Kidney (tissue), 14 donors: ENCODE results near the gene MRC2. TPM values are rescaled to one million over a fixed set of nuclear protein-coding genes. Genes with fewer than 3 reads are reported as not detected.

ENCODE experiments used
- DNase-seq, 5 donors: peaks; one replicate each; pipeline ENCODE4 v3.0.0-alpha.2; 2013 to 2020
- FAIRE-seq: peaks from 2 replicates; lab custom pipeline; 2012; peaks lifted over from hg19 to GRCh38; lab: Jason Lieb, UNC
- H3K27ac ChIP-seq, 2 donors: one replicate each; pipeline ENCODE4 v1.7.0; 2013; ENCODE audit warnings: low read depth in 2 of 2, low read length in 2 of 2, inconsistent platforms in 1 of 2
- H3K27me3 ChIP-seq: one replicate; pipeline ENCODE4 v1.7.1; 2013; ENCODE audit warnings: low read length, inconsistent platforms; ENCODE audit not compliant: control insufficient read depth, insufficient read depth
- H3K36me3 ChIP-seq, 3 donors: one replicate each; pipeline versions ENCODE4 v1.7.0 to v1.7.1; 2013; ENCODE audit warnings: low read length in 3 of 3, control low read depth in 1 of 3, inconsistent platforms in 1 of 3; ENCODE audit not compliant: insufficient read depth in 3 of 3, control insufficient read depth in 2 of 3
- H3K4me1 ChIP-seq, 3 donors: one replicate each; pipeline versions ENCODE4 v1.7.0 to v1.7.1; 2013; ENCODE audit warnings: low read length in 3 of 3, inconsistent platforms in 1 of 3, low read depth in 1 of 3; ENCODE audit not compliant: control insufficient read depth in 2 of 3, insufficient read depth in 2 of 3
- H3K4me3 ChIP-seq, 3 donors: one replicate each; pipeline versions ENCODE4 v1.7.0 to v1.8.1; 2013; ENCODE audit warnings: low read length in 3 of 3, control low read depth in 1 of 3, inconsistent platforms in 1 of 3
- H3K9ac ChIP-seq, 3 donors: one replicate each; pipeline versions ENCODE4 v1.7.0 to v1.7.1; 2013; ENCODE audit warnings: low read length in 3 of 3, control low read depth in 1 of 3, inconsistent platforms in 1 of 3
- H3K9me3 ChIP-seq, 3 donors: one replicate each; pipeline versions ENCODE4 v1.7.0 to v1.7.1; 2013; ENCODE audit warnings: low read length in 3 of 3, control low read depth in 1 of 3, inconsistent platforms in 1 of 3; ENCODE audit not compliant: control insufficient read depth in 2 of 3, insufficient read depth in 1 of 3
- CTCF ChIP-seq: IDR thresholded peaks from 3 replicates; pipeline ENCODE4 v1.5.1; 2012; ENCODE audit warnings: mild to moderate bottlenecking, moderate library complexity, borderline replicate concordance; ENCODE audit not compliant: insufficient read depth; ENCODE audit errors: extremely low read depth
- intact Hi-C: fragments of 100-400 bp; cut with DNase I; formaldehyde crosslinking; loops from one replicate; pipeline ENCODE4 v1.11.1; 2022
- polyA plus RNA-seq: library from polyadenylated mRNA; stranded (reverse); fragments of 350-450 nt; fragmentation: Illumina TruSeq; extraction: RNeasy Lipid Tissue Mini Kit (QIAGEN cat#74804); gene quantifications from one replicate; pipeline ENCODE4 v1.2.3, GENCODE V29; 2014; ENCODE audit warnings: low read depth, low replicate concordance; ENCODE audit not compliant: insufficient read depth
- total RNA-seq: library from RNA; stranded (reverse); fragmentation: NEBNext Ultra II Directional; extraction: Animal tissue kit (Norgen Biotek cat#: 25700); gene quantifications from one replicate; pipeline ENCODE4 v1.2.1, GENCODE V29; 2021
- donor health status: control.
- donor health status: control.
- donor health status: control.
- donor health status: control.
- donor health status: control.
- donor health status: DM: yes; HTN: yes; CAD: no.
- donor health status: Normal renal cell carcinoma (clear cell type).

MRC2 gene
- total and polyA plus RNA-seq, 2 donors from 2014 or later = 18.0 to 23.7 TPM

- intact Hi-C loops = no loop called here
- DNase-seq (no peak), FAIRE-seq (no peak)
- no peaks in the 10 kb centered on the region for H3K9me3 ChIP-seq
- no peak overlapping the region for H3K9ac ChIP-seq
- no peak overlapping the region for H3K4me3 ChIP-seq
- H3K27ac ChIP-seq = no peak overlapping the region
- peaks cover under 1 to 16% (median 2%) of the 10 kb centered on the region in 3 donors for H3K36me3 ChIP-seq
- no peaks in the 10 kb centered on the region for H3K4me1 ChIP-seq
- TF ChIP-seq CTCF = no peak
- H3K27me3 ChIP-seq = no peaks in the 10 kb centered on the region
Measured at GRCh38 chr17:62580947-62581346, 46.5 kb upstream of the MRC2 start.

DNA sequence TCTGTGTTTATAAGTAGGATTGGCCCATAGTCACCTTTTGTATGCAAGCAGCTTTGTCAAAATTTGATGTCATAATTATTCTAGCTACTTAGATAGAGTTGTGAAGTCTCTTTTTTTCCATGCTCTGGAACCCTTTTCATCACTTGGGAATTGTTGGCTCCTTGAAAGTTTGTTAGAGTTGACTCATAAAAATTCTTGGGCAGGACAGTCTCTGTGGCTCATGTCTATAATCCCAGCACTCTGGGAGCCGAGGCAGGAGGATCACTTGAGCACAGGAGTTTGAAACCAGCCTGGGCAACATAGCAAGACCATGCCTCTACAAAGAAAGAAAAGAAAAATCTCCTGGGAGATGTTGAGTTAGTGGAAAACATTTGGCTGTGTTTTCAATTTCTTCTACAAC lies 45.7 kb upstream of the MRC2 start:
- Histone ChIP-seq H3K27me3 (no peaks in the 10 kb centered on the region), H3K9ac (no peak overlapping the region), H3K9me3 (no peaks in the 10 kb centered on the region), H3K4me3 (no peak overlapping the region), H3K27ac (no peak overlapping the region), H3K36me3 (peaks cover 0 to 16% (median 2%) of the 10 kb centered on the region in 3 donors), H3K4me1 (no peaks in the 10 kb centered on the region)
- FAIRE-seq = no peak
- no peak for TF ChIP-seq CTCF
- no peak for DNase-seq
- intact Hi-C loops = no loop called here

GRCh38 chr17:62587554-62587953 lies 39.9 kb upstream of the MRC2 start:
- intact Hi-C loops = no loop called here
- no peaks in the 10 kb centered on the region for H3K4me1 ChIP-seq
- H3K27me3 ChIP-seq = no peaks in the 10 kb centered on the region
- H3K4me3 ChIP-seq = no peak overlapping the region
- no peak overlapping the region for H3K27ac ChIP-seq
- H3K9me3 ChIP-seq = no peaks in the 10 kb centered on the region
- H3K9ac ChIP-seq = no peak overlapping the region
- DNase-seq = no peak
- peaks cover 2 to 15% (median 6%) of the 10 kb centered on the region in 3 donors for H3K36me3 ChIP-seq
- no peak for FAIRE-seq
- no peak for TF ChIP-seq CTCF

- intact Hi-C loops = no loop called here
- Histone ChIP-seq H3K4me3 (no peak overlapping the region), H3K27ac (no peak overlapping the region), H3K9ac (no peak overlapping the region), H3K36me3 (peaks cover 2 to 15% (median 6%) of the 10 kb centered on the region in 3 donors), H3K9me3 (no peaks in the 10 kb centered on the region), H3K4me1 (no peaks in the 10 kb centered on the region), H3K27me3 (no peaks in the 10 kb centered on the region)
- no peak for TF ChIP-seq CTCF
- DNase-seq (no peak), FAIRE-seq (no peak)
Measured at GRCh38 chr17:62588109-62588508, 39.4 kb upstream of the MRC2 start.
